Liver (tissue), 9 donors: ENCODE measurements around the gene KRTAP2-1. TPM values are rescaled to one million over a fixed set of nuclear protein-coding genes. Genes with fewer than 3 reads are reported as not detected.

Experiments used
- DNase-seq: peaks from one replicate; pipeline ENCODE4 v3.0.0-alpha.2; 2017; ENCODE audit warnings: low spot score
- H3K27ac ChIP-seq, 2 donors: one replicate each; pipeline ENCODE4 v1.7.0; 2013; ENCODE audit warnings: inconsistent platforms in 2 of 2, low read length in 2 of 2, control low read depth in 1 of 2, low read depth in 1 of 2, mild to moderate bottlenecking in 1 of 2
- H3K27me3 ChIP-seq, 4 donors: one replicate each; pipeline versions ENCODE4 v1.6.1 to v1.7.0; 2013; ENCODE audit warnings: low read length in 3 of 4, inconsistent platforms in 1 of 4, mild to moderate bottlenecking in 1 of 4, moderate library complexity in 1 of 4; ENCODE audit not compliant: control insufficient read depth in 4 of 4, insufficient read depth in 4 of 4
- H3K36me3 ChIP-seq, 4 donors: one replicate each; pipeline versions ENCODE4 v1.6.1 to v1.7.0; 2013; ENCODE audit warnings: low read length in 3 of 4, mild to moderate bottlenecking in 3 of 4, low read depth in 1 of 4, moderate library complexity in 1 of 4; ENCODE audit not compliant: control insufficient read depth in 4 of 4, insufficient read depth in 3 of 4
- H3K4me1 ChIP-seq, 4 donors: one replicate each; pipeline versions ENCODE4 v1.6.1 to v1.7.0; 2013; ENCODE audit warnings: low read length in 3 of 4, mild to moderate bottlenecking in 3 of 4, moderate library complexity in 1 of 4; ENCODE audit not compliant: control insufficient read depth in 4 of 4, insufficient read depth in 4 of 4
- H3K4me3 ChIP-seq, 3 donors: one replicate each; pipeline versions ENCODE4 v1.6.1 to v1.7.0; 2013; ENCODE audit warnings: low read length in 3 of 3, control low read depth in 1 of 3, low read depth in 1 of 3, mild to moderate bottlenecking in 1 of 3
- H3K9ac ChIP-seq, 2 donors: one replicate each; pipeline ENCODE4 v1.7.0; 2013; ENCODE audit warnings: low read length in 2 of 2, mild to moderate bottlenecking in 2 of 2, moderate library complexity in 2 of 2, control low read depth in 1 of 2, low read depth in 1 of 2
- H3K9me3 ChIP-seq, 4 donors: one replicate each; pipeline versions ENCODE4 v1.6.1 to v1.7.0; 2013; ENCODE audit warnings: low read length in 3 of 4; ENCODE audit not compliant: control insufficient read depth in 4 of 4
- ATF3 ChIP-seq: IDR thresholded peaks from 2 replicates; pipeline ENCODE4 v1.6.1; 2016; ENCODE audit warnings: antibody characterized with exemption
- CTCF ChIP-seq: fragments of 150-350 bp; IDR thresholded peaks from 2 replicates; pipeline ENCODE4 v1.5.1; 2017; ENCODE audit warnings: improper control_type of control experiment, low read depth, low read length; ENCODE audit not compliant: missing input control
- EGR1 ChIP-seq, 2 donors: IDR thresholded peaks; 2 replicates each; pipeline ENCODE4 v1.6.1; 2016 to 2018; ENCODE audit warnings: antibody characterized with exemption in 2 of 2, low read depth in 2 of 2
- FOXA1 ChIP-seq: IDR thresholded peaks from 2 replicates; pipeline ENCODE4 v1.6.1; 2016; ENCODE audit warnings: antibody characterized with exemption
- FOXA2 ChIP-seq: IDR thresholded peaks from 2 replicates; pipeline ENCODE4 v1.6.1; 2016; ENCODE audit warnings: antibody characterized with exemption
- GABPA ChIP-seq, 2 donors: IDR thresholded peaks in 1 of 2; conservative IDR thresholded peaks in 1 of 2; 2 replicates each; pipeline ENCODE4 v1.6.1; 2016; ENCODE audit warnings: antibody characterized with exemption in 2 of 2, mild to moderate bottlenecking in 1 of 2, moderate library complexity in 1 of 2
- HNF4A ChIP-seq, 2 donors: conservative IDR thresholded peaks; 2 replicates each; pipeline ENCODE4 v1.6.1; 2016; ENCODE audit warnings: antibody characterized with exemption in 2 of 2, mild to moderate bottlenecking in 2 of 2
- HNF4G ChIP-seq: IDR thresholded peaks from 2 replicates; pipeline ENCODE4 v1.6.1; 2016; ENCODE audit warnings: antibody characterized with exemption
- JUND ChIP-seq, 2 donors: IDR thresholded peaks; 2 replicates each; pipeline ENCODE4 v1.6.1; 2016; ENCODE audit warnings: antibody characterized with exemption in 2 of 2
- NR2F2 ChIP-seq: IDR thresholded peaks from 2 replicates; pipeline ENCODE4 v1.6.1; 2016; ENCODE audit warnings: antibody characterized with exemption
- RAD21 ChIP-seq, 2 donors: IDR thresholded peaks; 2 replicates each; pipeline ENCODE4 v1.6.1; 2016; ENCODE audit warnings: antibody characterized with exemption in 2 of 2, mild to moderate bottlenecking in 2 of 2
- REST ChIP-seq: IDR thresholded peaks from 2 replicates; pipeline ENCODE4 v1.6.1; 2016; ENCODE audit warnings: antibody characterized with exemption, mild to moderate bottlenecking
- RXRA ChIP-seq, 2 donors: IDR thresholded peaks; 2 replicates each; pipeline ENCODE4 v1.6.1; 2017 to 2018; ENCODE audit warnings: antibody characterized with exemption in 2 of 2, mild to moderate bottlenecking in 1 of 2
- TAF1 ChIP-seq: conservative IDR thresholded peaks from 2 replicates; pipeline ENCODE4 v1.6.1; 2016; ENCODE audit warnings: antibody characterized with exemption, mild to moderate bottlenecking
- YY1 ChIP-seq: IDR thresholded peaks from 2 replicates; pipeline ENCODE4 v1.6.1; 2016; ENCODE audit warnings: antibody characterized with exemption, mild to moderate bottlenecking
- ZBTB33 ChIP-seq: IDR thresholded peaks from 2 replicates; pipeline ENCODE4 v1.6.1; 2016; ENCODE audit warnings: antibody characterized with exemption
- WGBS: extraction: QIAGEN DNeasy Blood & Tissue Kit; methylation state at CpG from one replicate; pipeline ENCODE4 v1.1.7; 2013; 5-methylcytosine and 5-hydroxymethylcytosine counted together
- polyA plus RNA-seq, 2 donors: library from polyadenylated mRNA; stranded (reverse) in 1 of 2; unstranded in 1 of 2; fragments of 200-250 nt in 1 of 2; fragments of >200 nt in 1 of 2; fragmentation: Nextera tagmentation in 1 of 2; extraction: Ambion mirVana in 1 of 2; gene quantifications; one replicate each; pipeline versions ENCODE4 v1.2.1 to v1.2.3, GENCODE V29; 2013 to 2015
- total RNA-seq, 2 donors: library from RNA; depleted of rRNA; stranded (reverse); fragments of >200 nt; gene quantifications; one replicate each; pipeline ENCODE4 v1.2.3, GENCODE V29; 2014
- donor health status: healthy.
- donor health status: healthy.
- donor health status: healthy.
- donor health status: healthy.
- donor health status: healthy.

KRTAP2-1 gene
- total and polyA plus RNA-seq, 4 donors = not detected

- no peak for DNase-seq
- no peaks in the 10 kb centered on the region for H3K36me3 ChIP-seq
- no peak overlapping the region for H3K27ac ChIP-seq
- H3K9me3 ChIP-seq = peaks cover 0 to 11% (median 2%) of the 10 kb centered on the region in 4 donors
- H3K27me3 ChIP-seq = peaks cover 0 to 4% (median 0%) of the 10 kb centered on the region in 4 donors
- no peak overlapping the region for H3K4me3 ChIP-seq
- no peak for TF ChIP-seq ZBTB33
- no peak for TF ChIP-seq CTCF
- no peak for TF ChIP-seq RAD21 (IDR thresholded peaks at IDR 0.05)
- no peak for TF ChIP-seq RXRA (IDR thresholded peaks at IDR 0.05)
- no peak for TF ChIP-seq HNF4G
- TF ChIP-seq EGR1 (IDR thresholded peaks at IDR 0.05; ENCODE audit: low read depth in 2 of 2) = no peak
- no peak for TF ChIP-seq YY1
- TF ChIP-seq GABPA (IDR thresholded peaks at IDR 0.05 in 1 of 2, conservative IDR thresholded peaks at IDR 0.05 in 1 of 2) = no peak
- TF ChIP-seq NR2F2 = no peak
- no peak for TF ChIP-seq FOXA2
- no peak for TF ChIP-seq REST
- TF ChIP-seq ATF3 = no peak
- no peak for TF ChIP-seq TAF1
- no peak overlapping the region for H3K9ac ChIP-seq
- H3K4me1 ChIP-seq = no peaks in the 10 kb centered on the region
Observed at GRCh38 chr17:41020336-41020735, 26.8 kb downstream of the KRTAP2-1 start.

- Histone ChIP-seq H3K9me3 (peaks cover 0 to 11% (median 2%) of the 10 kb centered on the region in 4 donors), H3K36me3 (no peaks in the 10 kb centered on the region), H3K4me1 (no peaks in the 10 kb centered on the region), H3K27ac (no peak overlapping the region), H3K27me3 (peaks cover 0 to 4% (median 0%) of the 10 kb centered on the region in 4 donors), H3K9ac (no peak overlapping the region), H3K4me3 (no peak overlapping the region)
- 95% methylated on average over 3 of the region's 3 CpGs for WGBS
- DNase-seq = no peak
- no peak for TF ChIP-seq ATF3
- no peak for TF ChIP-seq ZBTB33
- no peak for TF ChIP-seq TAF1
- no peak for TF ChIP-seq JUND (IDR thresholded peaks at IDR 0.05)
- no peak for TF ChIP-seq HNF4A (conservative IDR thresholded peaks at IDR 0.05)
- TF ChIP-seq FOXA1 = no peak
- TF ChIP-seq RXRA (IDR thresholded peaks at IDR 0.05) = no peak
- no peak for TF ChIP-seq FOXA2
- TF ChIP-seq HNF4G = no peak
- TF ChIP-seq CTCF = no peak
Observed at GRCh38 chr17:41019415-41019814, 27.7 kb downstream of the KRTAP2-1 start.
